Astrocyte (in vitro differentiated cells and primary cell): ENCODE results near the gene PLEKHO2. TPM values are rescaled to one million over a fixed set of nuclear protein-coding genes. Genes with fewer than 3 reads are reported as not detected.

Source experiments
- DNase-seq: peaks from one replicate; pipeline ENCODE4 v3.0.0-alpha.2; 2010; ENCODE audit warnings: low read depth
- FAIRE-seq: peaks from 2 replicates; lab custom pipeline; 2011; peaks lifted over from hg19 to GRCh38; lab: Jason Lieb, UNC
- H2AFZ ChIP-seq: 2 replicates; pipeline ENCODE4 v1.6.0; 2012; ENCODE audit warnings: low read depth, low read length, inconsistent platforms
- H3K27ac ChIP-seq: 2 replicates; pipeline ENCODE4 v1.5.1; 2011; ENCODE audit warnings: low read depth, low read length, inconsistent platforms
- H3K27me3 ChIP-seq: 2 replicates; pipeline ENCODE4 v1.6.0; 2011; ENCODE audit warnings: low read length, inconsistent platforms; ENCODE audit not compliant: insufficient read depth
- H3K36me3 ChIP-seq: 2 replicates; pipeline ENCODE4 v1.5.1; 2011; ENCODE audit warnings: low read length, inconsistent platforms; ENCODE audit not compliant: insufficient read depth
- H3K4me1 ChIP-seq: 2 replicates; pipeline ENCODE4 v1.5.1; 2011; ENCODE audit warnings: low read length, inconsistent platforms; ENCODE audit not compliant: insufficient read depth
- H3K4me2 ChIP-seq: 2 replicates; pipeline ENCODE4 v1.6.0; 2012; ENCODE audit warnings: low read length, inconsistent platforms
- H3K4me3 ChIP-seq: 2 replicates; pipeline ENCODE4 v1.5.1; 2011; ENCODE audit warnings: low read depth, mild to moderate bottlenecking, low read length, inconsistent platforms; ENCODE audit not compliant: insufficient read depth
- H3K79me2 ChIP-seq: 2 replicates; pipeline ENCODE4 v1.6.0; 2012; ENCODE audit warnings: mild to moderate bottlenecking, low read length, inconsistent platforms; ENCODE audit not compliant: insufficient read depth
- H3K9ac ChIP-seq: 2 replicates; pipeline ENCODE4 v1.6.0; 2012; ENCODE audit warnings: mild to moderate bottlenecking, low read length, inconsistent platforms
- H3K9me3 ChIP-seq: 2 replicates; pipeline ENCODE4 v1.5.1; 2012; ENCODE audit warnings: low read depth, mild to moderate bottlenecking, low read length, inconsistent platforms; ENCODE audit not compliant: insufficient read depth
- H4K20me1 ChIP-seq: 2 replicates; pipeline ENCODE4 v1.6.0; 2012; ENCODE audit warnings: low read length, inconsistent platforms; ENCODE audit not compliant: insufficient read depth
- H3K27ac Mint-ChIP-seq: one replicate; pipeline ENCODE4 v1.8.0; 2021; ENCODE audit warnings: mild to moderate bottlenecking, mixed read lengths; ENCODE audit not compliant: unreplicated experiment
- H3K27me3 Mint-ChIP-seq: one replicate; pipeline ENCODE4 v1.8.0; 2021; ENCODE audit warnings: low read depth, mixed read lengths; ENCODE audit not compliant: unreplicated experiment
- H3K36me3 Mint-ChIP-seq: one replicate; pipeline ENCODE4 v1.8.0; 2021; ENCODE audit warnings: low read depth, mixed read lengths; ENCODE audit not compliant: unreplicated experiment
- H3K4me1 Mint-ChIP-seq: one replicate; pipeline ENCODE4 v1.8.0; 2021; ENCODE audit warnings: low read depth, mixed read lengths; ENCODE audit not compliant: unreplicated experiment
- H3K4me3 Mint-ChIP-seq: one replicate; pipeline ENCODE4 v1.8.0; 2021; ENCODE audit warnings: mild to moderate bottlenecking, moderate library complexity, mixed read lengths; ENCODE audit not compliant: unreplicated experiment
- H3K9me3 Mint-ChIP-seq: one replicate; pipeline ENCODE4 v1.8.0; 2021; ENCODE audit warnings: mild to moderate bottlenecking, mixed read lengths; ENCODE audit not compliant: unreplicated experiment
- CTCF ChIP-seq: IDR thresholded peaks from 2 replicates; pipeline ENCODE4 v1.5.1; 2011; ENCODE audit warnings: low read depth, mild to moderate bottlenecking, inconsistent platforms, low read length, moderate library complexity; ENCODE audit not compliant: insufficient read depth
- EZH2 ChIP-seq: IDR thresholded peaks from 2 replicates; pipeline ENCODE4 v1.6.1; 2012; ENCODE audit warnings: mild to moderate bottlenecking, low read length, inconsistent platforms; ENCODE audit not compliant: insufficient read depth
- total RNA-seq: library from RNA; stranded (reverse); gene quantifications from 2 replicates; pipeline ENCODE4 v1.2.1, GENCODE V29; 2021

PLEKHO2 gene
- total RNA-seq, 1 donor from 2014 or later: 11.5 TPM

GRCh38 chr15:64847448-64847847 is 5.7 kb downstream of the PLEKHO2 start:
- no peak for DNase-seq
- Histone ChIP-seq H4K20me1 (peaks cover 70% of the 10 kb centered on the region), H3K27ac (no peak overlapping the region), H3K4me2 (no peak overlapping the region), H2AFZ (no peak overlapping the region), H3K36me3 (peaks cover 3% of the 10 kb centered on the region), H3K4me1 (peaks cover 23% of the 10 kb centered on the region), H3K4me3 (no peak overlapping the region), H3K27me3 (no peaks in the 10 kb centered on the region), H3K9me3 (no peaks in the 10 kb centered on the region), H3K9ac (no peak overlapping the region), H3K79me2 (peaks cover 60% of the 10 kb centered on the region)
- Mint-ChIP-seq H3K4me1 (peaks cover 38% of the 10 kb centered on the region), H3K27me3 (no peaks in the 10 kb centered on the region), H3K9me3 (no peaks in the 10 kb centered on the region), H3K27ac (no peak overlapping the region), H3K4me3 (no peak overlapping the region), H3K36me3 (peaks cover 6% of the 10 kb centered on the region)
- FAIRE-seq: no peak
- TF ChIP-seq EZH2 (no peak), CTCF (no peak)

- Mint-ChIP-seq H3K36me3 (peaks cover 6% of the 10 kb centered on the region), H3K9me3 (no peaks in the 10 kb centered on the region), H3K27ac (no peak overlapping the region), H3K4me3 (no peak overlapping the region), H3K4me1 (peaks cover 37% of the 10 kb centered on the region), H3K27me3 (no peaks in the 10 kb centered on the region)
- DNase-seq (no peak), FAIRE-seq (no peak)
- Histone ChIP-seq H3K4me2 (no peak overlapping the region), H2AFZ (no peak overlapping the region), H3K79me2 (peaks cover 53% of the 10 kb centered on the region), H3K27ac (no peak overlapping the region), H3K9ac (no peak overlapping the region), H3K9me3 (no peaks in the 10 kb centered on the region), H3K4me1 (peaks cover 17% of the 10 kb centered on the region), H4K20me1 (peaks cover 64% of the 10 kb centered on the region), H3K36me3 (peaks cover 3% of the 10 kb centered on the region), H3K4me3 (no peak overlapping the region), H3K27me3 (no peaks in the 10 kb centered on the region)
- TF ChIP-seq CTCF (no peak), EZH2 (no peak)
Observed at GRCh38 chr15:64847876-64848716, 6.4 kb downstream of the PLEKHO2 start.
